Skeletal muscle satellite cell (primary cell): ENCODE data around the gene TSNAXIP1. TPM values are rescaled to one million over a fixed set of nuclear protein-coding genes. Genes with fewer than 3 reads are reported as not detected.
A peak's percentile ranks its signal among the peaks of the same experiment; 100 is the strongest.

Experiments used
- H3K27me3 ChIP-seq: 2 replicates; pipeline ENCODE4 v1.7.0; 2013; ENCODE audit warnings: low read length; ENCODE audit not compliant: control insufficient read depth, insufficient read depth
- H3K36me3 ChIP-seq: 2 replicates; pipeline ENCODE4 v1.7.0; 2013; ENCODE audit warnings: mild to moderate bottlenecking, control low read depth, low read length; ENCODE audit not compliant: insufficient read depth
- H3K4me1 ChIP-seq: 2 replicates; pipeline ENCODE4 v1.7.0; 2013; ENCODE audit warnings: low read length; ENCODE audit not compliant: control insufficient read depth, insufficient read depth
- H3K4me2 ChIP-seq: 2 replicates; pipeline ENCODE4 v1.7.0; 2013; ENCODE audit warnings: mild to moderate bottlenecking, low read length
- H3K4me3 ChIP-seq: 2 replicates; pipeline ENCODE4 v1.7.0; 2013; ENCODE audit warnings: low read length
- H3K9ac ChIP-seq: 2 replicates; pipeline ENCODE4 v1.7.0; 2013; ENCODE audit warnings: mild to moderate bottlenecking, low read depth, low read length, moderate library complexity
- H3K9me3 ChIP-seq: replicated peaks from 2 replicates; pipeline ENCODE4 v1.7.0; 2013; ENCODE audit warnings: mild to moderate bottlenecking, control low read depth, low read length
- small RNA-seq: library from RNA; depleted of rRNA; stranded (forward); fragments of <200 nt; gene quantifications from one replicate; pipeline ENCODE3, GENCODE V24; 2012

TSNAXIP1 gene

GRCh38 chr16:67868290-67868689 is 61.6 kb downstream of the TSNAXIP1 start:
- Histone ChIP-seq H3K27me3 (no peaks in the 10 kb centered on the region), H3K4me2 (no peak overlapping the region), H3K9ac (no peak overlapping the region), H3K9me3 (no peaks in the 10 kb centered on the region), H3K4me3 (no peak overlapping the region), H3K4me1 (peaks cover 10% of the 10 kb centered on the region), H3K36me3 (peaks cover 59% of the 10 kb centered on the region)

- no peaks in the 10 kb centered on the region for H3K9me3 ChIP-seq
- no peak overlapping the region for H3K9ac ChIP-seq
- peaks cover 14% of the 10 kb centered on the region for H3K4me1 ChIP-seq
- no peak overlapping the region for H3K4me2 ChIP-seq
- H3K27me3 ChIP-seq: no peaks in the 10 kb centered on the region
- no peak overlapping the region for H3K4me3 ChIP-seq
- H3K36me3 ChIP-seq: peaks cover 58% of the 10 kb centered on the region
Measured at GRCh38 chr16:67869653-67870052, 63.0 kb downstream of the TSNAXIP1 start.

GRCh38 chr16:67871256-67871655 is 64.6 kb downstream of the TSNAXIP1 start:
- Histone ChIP-seq H3K4me2 (no peak overlapping the region), H3K36me3 (peaks cover 48% of the 10 kb centered on the region), H3K27me3 (no peaks in the 10 kb centered on the region), H3K4me3 (no peak overlapping the region), H3K9me3 (no peaks in the 10 kb centered on the region), H3K4me1 (peaks cover 20% of the 10 kb centered on the region), H3K9ac (no peak overlapping the region)

GRCh38 chr16:67872131-67872630 is 65.5 kb downstream of the TSNAXIP1 start:
- peak overlapping the region; percentile 89 for H3K4me2 ChIP-seq
- H3K36me3 ChIP-seq: peaks cover 52% of the 10 kb centered on the region
- H3K4me3 ChIP-seq: no peak overlapping the region
- peaks cover 20% of the 10 kb centered on the region for H3K4me1 ChIP-seq
- no peaks in the 10 kb centered on the region for H3K9me3 ChIP-seq
- no peaks in the 10 kb centered on the region for H3K27me3 ChIP-seq
- H3K9ac ChIP-seq: peak overlapping the region; percentile 96

GRCh38 chr16:67872631-67873434 is 66.1 kb downstream of the TSNAXIP1 start, which contains the start of gene EDC4:
TSS of gene EDC4 (plus strand) at chr16:67873052. CDS start at chr16:67873262, 210 bp downstream.
- Histone ChIP-seq H3K4me1 (peaks cover 20% of the 10 kb centered on the region), H3K27me3 (no peaks in the 10 kb centered on the region), H3K9ac (peak within 1 kb of the TSS; percentile 96), H3K9me3 (no peaks in the 10 kb centered on the region), H3K4me3 (peak within 1 kb of the TSS; percentile 96), H3K36me3 (peaks cover 53% of the 10 kb centered on the region), H3K4me2 (peak within 1 kb of the TSS; percentile 89)

GRCh38 chr16:67873435-67874370 is 67.0 kb downstream of the TSNAXIP1 start:
- Histone ChIP-seq H3K4me1 (peaks cover 20% of the 10 kb centered on the region), H3K9me3 (no peaks in the 10 kb centered on the region), H3K27me3 (no peaks in the 10 kb centered on the region), H3K4me2 (peak overlapping the region; percentile 89), H3K4me3 (peak overlapping the region; percentile 96), H3K36me3 (peaks cover 53% of the 10 kb centered on the region), H3K9ac (peak overlapping the region; percentile 96)

GRCh38 chr16:67874372-67874771 is 67.7 kb downstream of the TSNAXIP1 start:
- H3K36me3 ChIP-seq: peaks cover 54% of the 10 kb centered on the region
- peak overlapping the region; percentile 96 for H3K9ac ChIP-seq
- no peaks in the 10 kb centered on the region for H3K9me3 ChIP-seq
- no peaks in the 10 kb centered on the region for H3K27me3 ChIP-seq
- peaks cover 20% of the 10 kb centered on the region for H3K4me1 ChIP-seq
- peak overlapping the region; percentile 89 for H3K4me2 ChIP-seq
- H3K4me3 ChIP-seq: peak overlapping the region; percentile 96

GRCh38 chr16:67877064-67877463 is 70.4 kb downstream of the TSNAXIP1 start:
- Histone ChIP-seq H3K9ac (no peak overlapping the region), H3K27me3 (no peaks in the 10 kb centered on the region), H3K9me3 (no peaks in the 10 kb centered on the region), H3K4me3 (no peak overlapping the region), H3K4me2 (no peak overlapping the region), H3K4me1 (peaks cover 26% of the 10 kb centered on the region), H3K36me3 (peaks cover 62% of the 10 kb centered on the region)

Small RNA genes lying within 50 kb of the gene (small RNA-seq; reads per million reads assigned to genes)
- gene AC040162.2: not detected
